Endothelial cell (in vitro differentiated cells): Measurements from ENCODE around the gene PRKCA. TPM values are rescaled to one million over a fixed set of nuclear protein-coding genes. Genes with fewer than 3 reads are reported as not detected.

ENCODE experiments used
- DNase-seq: peaks from one replicate; pipeline ENCODE4 v3.0.0; 2021; ENCODE audit warnings: low spot score
- H3K27ac Mint-ChIP-seq: one replicate; pipeline ENCODE4 v1.8.0; 2021; ENCODE audit warnings: mixed read lengths, inconsistent platforms; ENCODE audit not compliant: unreplicated experiment
- H3K27me3 Mint-ChIP-seq: one replicate; pipeline ENCODE4 v1.8.0; 2021; ENCODE audit warnings: mild to moderate bottlenecking, moderate library complexity, mixed read lengths, inconsistent platforms; ENCODE audit not compliant: unreplicated experiment
- H3K36me3 Mint-ChIP-seq: one replicate; pipeline ENCODE4 v1.8.0; 2021; ENCODE audit warnings: mild to moderate bottlenecking, low read depth, mixed read lengths, inconsistent platforms; ENCODE audit not compliant: unreplicated experiment
- H3K4me1 Mint-ChIP-seq: one replicate; pipeline ENCODE4 v1.8.0; 2021; ENCODE audit warnings: mild to moderate bottlenecking, mixed read lengths, inconsistent platforms; ENCODE audit not compliant: unreplicated experiment
- H3K4me3 Mint-ChIP-seq: one replicate; pipeline ENCODE4 v1.8.0; 2021; ENCODE audit warnings: mild to moderate bottlenecking, mixed read lengths, inconsistent platforms; ENCODE audit not compliant: unreplicated experiment
- H3K9me3 Mint-ChIP-seq: one replicate; pipeline ENCODE4 v1.8.0; 2021; ENCODE audit warnings: mixed read lengths, inconsistent platforms; ENCODE audit not compliant: unreplicated experiment
- CTCF ChIP-seq: fragments of 200-600 bp; sonication (generic); IDR thresholded peaks from one replicate; pipeline ENCODE4 v1.5.0; 2021; ENCODE audit warnings: antibody characterized with exemption; ENCODE audit not compliant: unreplicated experiment
- total RNA-seq: library from RNA; stranded (reverse); fragmentation: NEBNext Ultra II Directional; extraction: Animal tissue kit (Norgen Biotek cat#: 25700); gene quantifications from one replicate; pipeline ENCODE4 v1.2.1, GENCODE V29; 2021; ENCODE audit not compliant: unreplicated experiment

PRKCA gene
- total RNA-seq, 1 donor from 2014 or later, result 2.1 TPM

GRCh38 chr17:66507982-66508760 lies 205.8 kb downstream of the PRKCA start:
- DNase-seq, result no peak
- Mint-ChIP-seq H3K4me3 (no peak overlapping the region), H3K9me3 (no peaks in the 10 kb centered on the region), H3K36me3 (no peaks in the 10 kb centered on the region), H3K4me1 (no peaks in the 10 kb centered on the region), H3K27me3 (no peaks in the 10 kb centered on the region), H3K27ac (no peak overlapping the region)
- no peak for TF ChIP-seq CTCF

- no peak overlapping the region for H3K4me3 Mint-ChIP-seq
- H3K4me1 Mint-ChIP-seq, result no peaks in the 10 kb centered on the region
- no peaks in the 10 kb centered on the region for H3K9me3 Mint-ChIP-seq
- no peak for TF ChIP-seq CTCF
- H3K27me3 Mint-ChIP-seq, result no peaks in the 10 kb centered on the region
- H3K27ac Mint-ChIP-seq, result no peak overlapping the region
- H3K36me3 Mint-ChIP-seq, result no peaks in the 10 kb centered on the region
- no peak for DNase-seq
These were observed 206.8 kb downstream of the PRKCA start for GRCh38 chr17:66508896-66509844.

- Mint-ChIP-seq H3K9me3 (no peaks in the 10 kb centered on the region), H3K36me3 (no peaks in the 10 kb centered on the region), H3K4me1 (no peaks in the 10 kb centered on the region), H3K4me3 (no peak overlapping the region), H3K27me3 (peaks cover 2% of the 10 kb centered on the region), H3K27ac (no peak overlapping the region)
- DNase-seq, result no peak
- no peak for TF ChIP-seq CTCF
These were observed 207.5 kb downstream of the PRKCA start for GRCh38 chr17:66509926-66510325.

GRCh38 chr17:66511135-66511534 lies 208.7 kb downstream of the PRKCA start:
- TF ChIP-seq CTCF, result no peak
- Mint-ChIP-seq H3K9me3 (no peaks in the 10 kb centered on the region), H3K36me3 (no peaks in the 10 kb centered on the region), H3K4me3 (no peak overlapping the region), H3K27me3 (peaks cover 2% of the 10 kb centered on the region), H3K27ac (no peak overlapping the region), H3K4me1 (no peaks in the 10 kb centered on the region)
- no peak for DNase-seq
